Thyroid gland (tissue), 4 donors: ENCODE data around the gene WNK2. TPM values are rescaled to one million over a fixed set of nuclear protein-coding genes. Genes with fewer than 3 reads are reported as not detected.

Experiments
- DNase-seq, 2 donors: peaks; one replicate each; pipeline ENCODE4 v3.0.0-alpha.2; 2019
- H3K27ac ChIP-seq, 3 donors: fragments of 200-600 bp; sonication (generic); 1 replicate in 2 of 3; 2 replicates in 1 of 3; pipeline ENCODE4 v1.5.1; 2016 to 2019; ENCODE audit warnings: mild to moderate bottlenecking in 1 of 3, moderate library complexity in 1 of 3
- H3K27me3 ChIP-seq: fragments of 200-600 bp; sonication (generic); one replicate; pipeline ENCODE4 v1.5.1; 2019
- H3K36me3 ChIP-seq, 2 donors: fragments of 200-600 bp; sonication (generic); one replicate each; pipeline ENCODE4 v1.5.1; 2016 to 2019
- H3K4me1 ChIP-seq, 2 donors: fragments of 200-600 bp; sonication (generic); one replicate each; pipeline ENCODE4 v1.5.1; 2017 to 2019
- H3K4me3 ChIP-seq, 3 donors: fragments of 200-600 bp; sonication (generic); replicated peaks in 1 of 3; 1 replicate in 2 of 3; 2 replicates in 1 of 3; pipeline ENCODE4 v1.5.1; 2016; ENCODE audit warnings: mild to moderate bottlenecking in 1 of 3
- H3K9me3 ChIP-seq: fragments of 200-600 bp; sonication (generic); one replicate; pipeline ENCODE4 v1.5.1; 2017
- CTCF ChIP-seq, 6 experiments: fragments of 200-600 bp in 3 of 6; fragments of 450-650 bp in 3 of 6; sonication (generic) in 3 of 6; IDR thresholded peaks; one replicate each; pipeline ENCODE4 v1.5.1; 2016 to 2019; ENCODE audit warnings: antibody characterized with exemption in 6 of 6, mild to moderate bottlenecking in 2 of 6, inconsistent platforms in 1 of 6, moderate library complexity in 1 of 6
- POLR2A ChIP-seq, 2 donors: fragments of 450-650 bp; IDR thresholded peaks; one replicate each; pipeline ENCODE4 v1.6.1; 2017; ENCODE audit warnings: antibody characterized with exemption in 2 of 2, mild to moderate bottlenecking in 2 of 2, moderate library complexity in 1 of 2
- WGBS, 2 donors: methylation state at CpG; one replicate each; pipeline ENCODE4 v1.1.5; 2017; 5-methylcytosine and 5-hydroxymethylcytosine counted together
- intact Hi-C: fragments of 100-400 bp; cut with DNase I; formaldehyde crosslinking; loops from one replicate; pipeline ENCODE4 v1.15.1; 2023
- total RNA-seq, 4 donors: library from RNA; depleted of rRNA; stranded (reverse); fragments of >200 nt; gene quantifications; one replicate each; pipeline ENCODE4 v1.2.3, GENCODE V29; 2016

WNK2 gene
- total RNA-seq, 4 donors from 2014 or later, result 0.94 to 8.5 (median 8.1) TPM

DNA sequence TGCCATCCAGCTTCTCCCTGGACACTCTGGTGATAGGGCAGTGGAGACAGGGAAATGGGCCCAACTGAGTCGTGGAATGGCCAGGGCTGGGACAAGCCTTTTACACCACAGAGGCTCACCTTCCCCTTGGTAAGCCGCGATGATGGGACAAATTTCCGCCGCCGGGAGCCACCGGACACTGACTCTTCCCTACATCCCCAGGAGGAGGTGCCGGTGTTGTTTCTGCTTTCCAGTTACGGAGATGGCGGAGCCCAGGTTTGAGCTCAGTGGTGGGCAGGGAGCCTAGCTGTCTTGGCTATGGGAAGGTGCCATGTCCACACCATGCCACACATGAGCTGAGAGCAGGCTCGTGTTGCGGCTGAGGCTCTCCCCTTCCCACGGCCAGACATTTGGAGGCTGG is 19.9 kb upstream of the WNK2 start:
- no peaks in the 10 kb centered on the region for H3K36me3 ChIP-seq
- 96 to 97% methylated on average over 10 to 12 of the region's 13 CpGs for WGBS, 2 donors
- intact Hi-C loops, result loop anchor here (10.0 kb wide), 1 partner anchor 401 kb away; no protein-coding TSS in a partner anchor

GRCh38 chr9:93166699-93167098 is 17.2 kb upstream of the WNK2 start:
- Histone ChIP-seq H3K9me3 (no peaks in the 10 kb centered on the region), H3K27me3 (no peaks in the 10 kb centered on the region), H3K4me1 (no peaks in the 10 kb centered on the region), H3K27ac (no peak overlapping the region), H3K36me3 (no peaks in the 10 kb centered on the region), H3K4me3 (no peak overlapping the region)
- DNase-seq, result no peak
- TF ChIP-seq CTCF (IDR thresholded peaks at IDR 0.05), result no peak
- no peak for TF ChIP-seq POLR2A (IDR thresholded peaks at IDR 0.05)
- WGBS, 2 donors, result 89 to 90% methylated on average over 7 of the region's 7 CpGs
- intact Hi-C loops, result loop anchor here (10.0 kb wide), 1 partner anchor 398 kb away; no protein-coding TSS in a partner anchor

More for the DNA sequence above, 19.9 kb upstream of the WNK2 start:
- Histone ChIP-seq H3K27me3 (no peaks in the 10 kb centered on the region), H3K4me3 (no peak overlapping the region), H3K9me3 (no peaks in the 10 kb centered on the region), H3K4me1 (no peaks in the 10 kb centered on the region), H3K27ac (no peak overlapping the region)
- DNase-seq, result no peak
- no peak for TF ChIP-seq CTCF (IDR thresholded peaks at IDR 0.05)
- no peak for TF ChIP-seq POLR2A (IDR thresholded peaks at IDR 0.05)

- 94 to 96% methylated on average over 6 of the region's 6 CpGs for WGBS, 2 donors
- no peak for DNase-seq
- Histone ChIP-seq H3K27ac (no peak overlapping the region), H3K9me3 (no peaks in the 10 kb centered on the region), H3K36me3 (no peaks in the 10 kb centered on the region), H3K27me3 (no peaks in the 10 kb centered on the region), H3K4me3 (no peak overlapping the region), H3K4me1 (no peaks in the 10 kb centered on the region)
- intact Hi-C loops, result loop anchor here (10.0 kb wide), 1 partner anchor 398 kb away; no protein-coding TSS in a partner anchor
- TF ChIP-seq CTCF (IDR thresholded peaks at IDR 0.05) (no peak), POLR2A (IDR thresholded peaks at IDR 0.05) (no peak)
Measured at GRCh38 chr9:93167185-93167584, 16.8 kb upstream of the WNK2 start.

DNA sequence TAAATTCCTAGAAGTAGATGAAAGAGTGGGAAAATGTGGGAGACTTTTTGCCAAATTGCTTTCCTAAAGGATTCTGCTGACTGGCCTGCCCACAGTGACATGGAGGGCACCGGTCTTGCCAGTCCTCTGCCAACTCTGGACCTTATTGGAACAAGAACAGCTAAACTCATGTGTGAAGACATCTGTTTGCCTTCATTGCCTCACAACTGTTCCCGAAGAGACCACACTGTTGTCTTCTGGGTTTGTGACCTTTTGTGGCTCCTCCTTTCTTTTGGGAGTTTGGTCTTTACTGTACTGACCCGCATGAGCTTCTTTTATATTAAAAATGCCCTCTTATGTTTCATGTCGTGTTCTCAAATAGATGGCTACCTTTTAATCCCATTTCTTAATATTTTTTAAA is 16.1 kb upstream of the WNK2 start:
- H3K4me3 ChIP-seq, result no peak overlapping the region

More for the DNA sequence above, 16.1 kb upstream of the WNK2 start:
- Histone ChIP-seq H3K27me3 (no peaks in the 10 kb centered on the region), H3K4me1 (no peaks in the 10 kb centered on the region), H3K36me3 (no peaks in the 10 kb centered on the region), H3K27ac (no peak overlapping the region), H3K9me3 (no peaks in the 10 kb centered on the region)
- DNase-seq, result no peak
- WGBS, 2 donors, result 82 to 86% methylated on average over 4 of the region's 4 CpGs
- no peak for TF ChIP-seq POLR2A (IDR thresholded peaks at IDR 0.05)
- no peak for TF ChIP-seq CTCF (IDR thresholded peaks at IDR 0.05)
- intact Hi-C loops, result loop anchor here (10.0 kb wide), 1 partner anchor 397 kb away; no protein-coding TSS in a partner anchor
